DND-41 (cell line): ENCODE measurements around the gene FYB1.

ENCODE experiments used
- CTCF ChIP-seq: IDR thresholded peaks from 2 replicates; pipeline ENCODE4 v1.5.1; 2012; ENCODE audit warnings: borderline replicate concordance, low read length, moderate library complexity, mild to moderate bottlenecking; ENCODE audit not compliant: poor library complexity, severe bottlenecking; ENCODE audit errors: extremely low read depth
- EZH2 ChIP-seq: IDR thresholded peaks from 3 replicates; pipeline ENCODE4 v1.6.1; 2012; ENCODE audit warnings: borderline replicate concordance, low read depth, mild to moderate bottlenecking, moderate library complexity, low read length, inconsistent platforms; ENCODE audit not compliant: severe bottlenecking

- TF ChIP-seq CTCF = no peak
- TF ChIP-seq EZH2 = no peak
Measured at GRCh38 chr5:39130716-39131115, 88.6 kb downstream of the FYB1 start.
